GM19372 (cell line): ENCODE results near the gene ROR1.
"Not testable (repeated sequence)": the region's sequence is repeated elsewhere in the genome, so short reads cannot be mapped to it uniquely, and the experiment has no call there.

Experiments used
- ATAC-seq: cut with Tn5 transposase; IDR thresholded peaks from one replicate; pipeline ENCODE4 v1.9.1; 2021; ENCODE audit warnings: mild to moderate bottlenecking, low read depth, moderate library complexity; ENCODE audit not compliant: unreplicated experiment

The ROR1 gene

GRCh38 chr1:63789856-63790605 is 16.2 kb downstream of the ROR1 start:
- ATAC-seq = no peak

GRCh38 chr1:63790989-63791388 is 17.2 kb downstream of the ROR1 start:
- no peak for ATAC-seq

- no peak for ATAC-seq
Measured at GRCh38 chr1:63792152-63792551, 18.3 kb downstream of the ROR1 start.

- no peak for ATAC-seq
Measured at GRCh38 chr1:63793741-63794240, 20.0 kb downstream of the ROR1 start.

GRCh38 chr1:63794354-63794753 is 20.5 kb downstream of the ROR1 start:
- ATAC-seq = no peak

- no peak for ATAC-seq
Measured at GRCh38 chr1:63794939-63795378, 21.1 kb downstream of the ROR1 start.

GRCh38 chr1:63795455-63795854 is 21.6 kb downstream of the ROR1 start:
- ATAC-seq = no peak

GRCh38 chr1:63797056-63797726 is 23.4 kb downstream of the ROR1 start:
- no peak for ATAC-seq

- ATAC-seq = no peak
Measured at GRCh38 chr1:63798284-63798683, 24.5 kb downstream of the ROR1 start.

- ATAC-seq = no peak
Measured at GRCh38 chr1:63799307-63799706, 25.5 kb downstream of the ROR1 start.

- no peak for ATAC-seq
Measured at GRCh38 chr1:63799820-63800219, 26.0 kb downstream of the ROR1 start.

GRCh38 chr1:63802109-63802508 is 28.3 kb downstream of the ROR1 start:
- ATAC-seq = no peak

- no peak for ATAC-seq
Measured at GRCh38 chr1:63804829-63805484, 31.1 kb downstream of the ROR1 start.

GRCh38 chr1:63807046-63807445 is 33.2 kb downstream of the ROR1 start:
- ATAC-seq = no peak

GRCh38 chr1:63810936-63811469 is 37.2 kb downstream of the ROR1 start:
- ATAC-seq = no peak

GRCh38 chr1:63812071-63812700 is 38.4 kb downstream of the ROR1 start:
- no peak for ATAC-seq

GRCh38 chr1:63813829-63814277 is 40.0 kb downstream of the ROR1 start:
- ATAC-seq = no peak

- ATAC-seq = not testable (repeated sequence)
Measured at GRCh38 chr1:63816217-63816815, 42.5 kb downstream of the ROR1 start.

GRCh38 chr1:63817152-63817667 is 43.4 kb downstream of the ROR1 start:
- ATAC-seq = no peak

GRCh38 chr1:63817700-63818099 is 43.9 kb downstream of the ROR1 start:
- ATAC-seq = no peak
